Caki2 (cell line): ENCODE results near the gene CFAP157. TPM values are rescaled to one million over a fixed set of nuclear protein-coding genes. Genes with fewer than 3 reads are reported as not detected.

Experiments used
- total RNA-seq: library from RNA; depleted of rRNA; stranded (reverse); fragments of >200 nt; shearing (Covaris generic); gene quantifications from 2 replicates; pipeline ENCODE4 v1.2.3, GENCODE V29; 2014; ENCODE audit warnings: low replicate concordance; rRNA removed

Gene CFAP157
- total RNA-seq, 1 experiment from 2014 or later: not detected

Other genes starting within 250 kb of the CFAP157 start
- gene STXBP1, start 94.7 kb upstream of the CFAP157 start, total RNA-seq: 1.2 and 1.9 TPM in 2 replicates
- gene PTRH1, start 8.7 kb downstream of the CFAP157 start, total RNA-seq: 15.6 and 58.3 TPM in 2 replicates
- 0.67 TPM in 1 of 2 replicates, not detected in the other for gene TTC16, start 9.1 kb downstream of the CFAP157 start, total RNA-seq
- 2.3 and 2.6 TPM in 2 replicates for gene TOR2A, start 28.3 kb downstream of the CFAP157 start, total RNA-seq
- gene SH2D3C, start 71.7 kb downstream of the CFAP157 start, total RNA-seq: not detected in 2 replicates
- gene CDK9, start 79.0 kb downstream of the CFAP157 start, total RNA-seq: 38.3 and 51.9 TPM in 2 replicates
- gene FPGS, start 95.9 kb downstream of the CFAP157 start, total RNA-seq: 76.5 and 99.2 TPM in 2 replicates
- gene ENG, start 147.7 kb downstream of the CFAP157 start, total RNA-seq: 2.1 and 5.2 TPM in 2 replicates
- 32.4 and 51.2 TPM in 2 replicates for gene AK1, start 170.7 kb downstream of the CFAP157 start, total RNA-seq
- 22.8 and 27.4 TPM in 2 replicates for gene ST6GALNAC6, start 192.6 kb downstream of the CFAP157 start, total RNA-seq
- 18.1 and 22.2 TPM in 2 replicates for gene ST6GALNAC4, start 210.1 kb downstream of the CFAP157 start, total RNA-seq
- gene PIP5KL1, start 223.8 kb downstream of the CFAP157 start, total RNA-seq: 6.2 and 9.2 TPM in 2 replicates
- gene DPM2, start 230.9 kb downstream of the CFAP157 start, total RNA-seq: 46.9 and 54.5 TPM in 2 replicates